Upper lobe of right lung (tissue), 1 donor: ENCODE measurements around the gene CRELD2. TPM values are rescaled to one million over a fixed set of nuclear protein-coding genes. Genes with fewer than 3 reads are reported as not detected.
A peak's percentile ranks its signal among the peaks of the same experiment; 100 is the strongest.

ENCODE experiments used
- ATAC-seq: fragments of 200-7000 bp; cut with Tn5 transposase; one replicate; pipeline ENCODE4 v1.9.1; 2020; ENCODE audit warnings: mild to moderate bottlenecking, moderate library complexity
- DNase-seq: peaks from one replicate; pipeline ENCODE4 v3.0.0-alpha.2; 2020
- H3K27ac ChIP-seq: fragments of 200-600 bp; one replicate; pipeline ENCODE4 v1.8.0; 2022
- H3K27me3 ChIP-seq: fragments of 200-600 bp; one replicate; pipeline ENCODE4 v1.8.0; 2022; ENCODE audit warnings: mild to moderate bottlenecking
- H3K36me3 ChIP-seq: fragments of 200-600 bp; one replicate; pipeline ENCODE4 v1.8.0; 2022
- H3K4me1 ChIP-seq: fragments of 200-600 bp; one replicate; pipeline ENCODE4 v1.8.0; 2022
- H3K4me3 ChIP-seq: fragments of 200-600 bp; one replicate; pipeline ENCODE4 v1.8.0; 2022; ENCODE audit warnings: mild to moderate bottlenecking
- H3K9me3 ChIP-seq: fragments of 200-600 bp; one replicate; pipeline ENCODE4 v1.8.0; 2022
- intact Hi-C: fragments of 100-400 bp; cut with DNase I; formaldehyde crosslinking; loops from one replicate; pipeline ENCODE4 v1.11.0; 2022
- total RNA-seq: library from RNA; stranded (reverse); fragmentation: NEBNext Ultra II Directional; extraction: Animal tissue kit (Norgen Biotek cat#: 25700); gene quantifications from one replicate; pipeline ENCODE4 v1.2.1, GENCODE V29; 2021
- TF ChIP-seq, protein P1 (sequence below): fragments of 200-600 bp; IDR thresholded peaks from one replicate; pipeline ENCODE4 v1.8.0; 2022; ENCODE audit warnings: antibody characterized with exemption
- donor health status: DM: no; HTN: yes; CAD: no; lungs with severe emphysema.

Gene CRELD2
- total RNA-seq, 1 donor from 2014 or later = 44.2 TPM

DNA sequence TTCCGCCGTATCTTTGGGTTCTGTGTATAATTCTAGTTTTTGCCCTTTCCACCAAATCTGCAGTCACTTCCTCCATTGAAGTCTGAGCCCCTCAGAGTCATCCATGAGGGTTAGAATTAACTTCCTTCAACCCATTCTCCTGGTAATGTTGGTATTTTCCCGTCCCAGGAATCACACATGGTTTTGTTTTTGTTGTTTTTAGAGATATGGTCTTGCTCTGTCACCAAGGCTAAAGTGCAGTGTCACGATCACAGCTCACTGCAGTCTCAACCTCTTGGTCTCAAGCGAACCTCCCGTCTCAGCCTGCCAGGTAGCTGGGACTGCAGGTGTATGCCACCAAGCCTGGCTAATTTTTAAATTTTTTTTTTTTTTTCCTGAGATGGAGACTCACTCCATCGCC is 46.1 kb upstream of the CRELD2 start:
- no peaks in the 10 kb centered on the region for H3K36me3 ChIP-seq

DNA sequence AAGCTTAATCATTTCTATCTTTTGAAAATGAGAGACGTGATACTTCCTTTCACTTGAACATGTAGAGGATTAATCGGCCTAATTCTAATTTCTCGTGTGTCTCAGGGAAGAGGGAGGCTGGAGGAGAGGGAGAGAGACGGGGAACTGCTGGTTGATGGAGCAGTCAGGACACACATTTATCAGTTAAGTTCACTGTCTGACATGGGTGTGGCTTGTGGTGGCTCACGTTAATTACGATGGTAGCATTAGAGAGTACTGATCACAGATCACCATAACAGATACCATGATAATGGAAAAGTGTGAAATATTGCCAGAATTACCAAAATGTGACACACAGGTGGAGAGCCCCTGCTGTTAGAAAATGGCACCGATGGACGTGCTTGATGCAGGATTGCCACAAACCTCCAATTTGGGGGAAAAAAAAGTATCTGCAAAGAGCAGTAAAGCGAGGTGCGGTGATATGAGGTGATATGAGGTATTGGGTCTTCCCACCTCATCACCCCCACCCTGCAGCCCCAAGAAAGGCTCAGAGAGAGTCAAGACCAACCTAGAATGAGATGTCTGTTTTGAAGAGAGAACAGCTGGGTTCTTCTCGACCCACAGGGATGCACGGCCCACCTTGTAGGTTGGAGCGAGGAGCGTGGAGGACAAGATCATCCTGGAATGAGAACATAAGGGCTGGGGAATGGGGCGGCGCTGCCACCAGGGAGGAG is 45.0 kb upstream of the CRELD2 start:
- TF ChIP-seq, protein P1, sequence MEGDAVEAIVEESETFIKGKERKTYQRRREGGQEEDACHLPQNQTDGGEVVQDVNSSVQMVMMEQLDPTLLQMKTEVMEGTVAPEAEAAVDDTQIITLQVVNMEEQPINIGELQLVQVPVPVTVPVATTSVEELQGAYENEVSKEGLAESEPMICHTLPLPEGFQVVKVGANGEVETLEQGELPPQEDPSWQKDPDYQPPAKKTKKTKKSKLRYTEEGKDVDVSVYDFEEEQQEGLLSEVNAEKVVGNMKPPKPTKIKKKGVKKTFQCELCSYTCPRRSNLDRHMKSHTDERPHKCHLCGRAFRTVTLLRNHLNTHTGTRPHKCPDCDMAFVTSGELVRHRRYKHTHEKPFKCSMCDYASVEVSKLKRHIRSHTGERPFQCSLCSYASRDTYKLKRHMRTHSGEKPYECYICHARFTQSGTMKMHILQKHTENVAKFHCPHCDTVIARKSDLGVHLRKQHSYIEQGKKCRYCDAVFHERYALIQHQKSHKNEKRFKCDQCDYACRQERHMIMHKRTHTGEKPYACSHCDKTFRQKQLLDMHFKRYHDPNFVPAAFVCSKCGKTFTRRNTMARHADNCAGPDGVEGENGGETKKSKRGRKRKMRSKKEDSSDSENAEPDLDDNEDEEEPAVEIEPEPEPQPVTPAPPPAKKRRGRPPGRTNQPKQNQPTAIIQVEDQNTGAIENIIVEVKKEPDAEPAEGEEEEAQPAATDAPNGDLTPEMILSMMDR = no peak
- H3K36me3 ChIP-seq = no peaks in the 10 kb centered on the region
- DNase-seq (peak; percentile 46), ATAC-seq (no peak)
- H3K9me3 ChIP-seq = no peaks in the 10 kb centered on the region
- H3K27me3 ChIP-seq = no peaks in the 10 kb centered on the region
- H3K4me3 ChIP-seq = no peak overlapping the region
- H3K4me1 ChIP-seq = no peaks in the 10 kb centered on the region
- no peak overlapping the region for H3K27ac ChIP-seq
- intact Hi-C loops = no loop called here

More for the DNA sequence above, 46.1 kb upstream of the CRELD2 start:
- intact Hi-C loops = no loop called here
- TF ChIP-seq, protein P1 = no peak
- no peak for ATAC-seq
- H3K4me1 ChIP-seq = no peaks in the 10 kb centered on the region
- no peaks in the 10 kb centered on the region for H3K27me3 ChIP-seq
- DNase-seq = no peak
- H3K9me3 ChIP-seq = no peaks in the 10 kb centered on the region
- H3K4me3 ChIP-seq = no peak overlapping the region
- H3K27ac ChIP-seq = no peak overlapping the region

DNA sequence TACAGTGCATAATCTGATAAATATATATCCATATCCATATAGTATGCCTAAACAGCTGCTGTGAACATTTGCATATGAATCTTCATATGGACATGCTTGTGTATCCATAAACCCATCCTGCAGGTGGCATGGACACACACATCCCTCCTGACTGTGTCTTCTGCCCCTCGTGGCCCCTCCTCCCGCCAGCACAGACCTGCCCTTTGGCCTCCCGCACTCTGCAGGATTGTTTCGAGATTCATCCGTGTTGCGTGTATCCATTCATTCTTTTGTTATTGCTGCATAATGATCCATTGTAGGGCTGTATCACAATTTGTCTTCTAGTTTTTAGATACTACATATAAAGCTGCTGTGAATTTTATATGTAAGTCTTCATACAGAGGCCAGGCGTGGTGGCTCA is 40.8 kb upstream of the CRELD2 start:
- Histone ChIP-seq H3K9me3 (no peaks in the 10 kb centered on the region), H3K4me1 (no peaks in the 10 kb centered on the region), H3K36me3 (no peaks in the 10 kb centered on the region), H3K27ac (no peak overlapping the region), H3K4me3 (no peak overlapping the region), H3K27me3 (no peaks in the 10 kb centered on the region)
- no peak for DNase-seq
- ATAC-seq = no peak
- intact Hi-C loops = no loop called here
- TF ChIP-seq, protein P1 = no peak

DNA sequence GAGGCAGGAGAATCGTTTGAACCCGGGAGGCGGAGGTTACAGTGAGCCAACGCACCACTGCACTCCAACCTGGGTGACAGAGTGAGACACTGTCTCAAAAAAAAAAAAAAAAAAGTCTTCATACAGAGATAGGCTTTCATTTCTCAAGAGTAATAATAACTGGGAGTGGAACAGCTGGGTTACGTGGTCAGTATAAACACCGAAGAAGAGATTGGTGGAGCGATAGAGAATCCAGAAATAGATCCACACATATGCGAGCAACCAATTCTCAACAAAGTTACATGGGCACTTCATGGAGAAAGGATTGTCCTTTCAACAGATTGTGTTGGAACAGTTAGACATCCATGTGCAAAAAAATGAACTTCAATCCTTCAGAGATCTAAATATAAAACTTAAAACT is 40.2 kb upstream of the CRELD2 start:
- no peaks in the 10 kb centered on the region for H3K36me3 ChIP-seq
- ATAC-seq = no peak
- H3K4me1 ChIP-seq = no peaks in the 10 kb centered on the region
- no peak overlapping the region for H3K4me3 ChIP-seq
- H3K9me3 ChIP-seq = no peaks in the 10 kb centered on the region
- intact Hi-C loops = no loop called here
- TF ChIP-seq, protein P1 = no peak
- no peak for DNase-seq
- H3K27ac ChIP-seq = no peak overlapping the region
- H3K27me3 ChIP-seq = no peaks in the 10 kb centered on the region

DNA sequence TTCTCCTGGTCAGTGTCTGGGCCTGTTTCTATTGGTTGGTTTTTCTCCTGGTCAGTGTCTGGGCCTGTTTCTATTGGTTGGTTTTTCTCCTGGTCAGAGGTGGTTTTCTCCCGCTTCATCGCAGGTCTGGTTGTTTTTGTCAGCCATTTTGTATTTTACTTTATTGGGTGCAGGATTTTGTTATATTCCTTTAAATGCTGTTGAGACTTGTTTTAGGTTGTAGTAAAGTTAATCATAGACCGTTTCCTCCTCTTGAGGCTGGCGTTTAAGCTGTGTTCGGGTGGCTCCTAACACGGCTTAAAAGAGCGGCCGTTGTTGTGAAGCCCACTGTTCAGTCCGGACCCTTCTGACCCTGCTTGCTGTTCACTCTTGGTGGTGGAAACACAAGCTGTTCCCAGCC is 38.6 kb upstream of the CRELD2 start:
- DNase-seq = no peak
- Histone ChIP-seq H3K9me3 (no peaks in the 10 kb centered on the region), H3K4me3 (no peak overlapping the region), H3K4me1 (no peaks in the 10 kb centered on the region), H3K27ac (no peak overlapping the region), H3K36me3 (peaks cover 13% of the 10 kb centered on the region), H3K27me3 (no peaks in the 10 kb centered on the region)
- TF ChIP-seq, protein P1 = no peak
- no peak for ATAC-seq
- intact Hi-C loops = no loop called here

DNA sequence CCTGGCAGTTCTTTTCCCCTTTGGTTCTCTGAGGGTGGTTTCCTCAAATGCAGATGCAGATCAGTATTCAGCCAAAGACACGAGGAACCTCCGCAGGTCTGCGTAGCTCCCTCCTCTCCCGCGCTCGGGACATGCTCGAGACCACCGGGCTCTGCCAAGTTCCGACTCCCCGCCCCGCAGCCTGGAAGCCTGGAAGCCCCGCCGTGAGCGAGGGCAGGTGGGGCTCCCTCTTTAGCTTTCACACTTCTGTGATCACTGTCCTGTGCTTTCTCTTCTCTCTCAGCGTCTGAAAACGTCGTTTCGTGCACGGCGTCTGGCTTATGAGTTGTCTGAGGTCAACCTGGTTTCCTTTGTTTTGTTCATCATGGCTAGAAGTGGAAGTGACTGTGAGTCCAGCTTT is 38.2 kb upstream of the CRELD2 start:
- Histone ChIP-seq H3K36me3 (peaks cover 17% of the 10 kb centered on the region), H3K27me3 (no peaks in the 10 kb centered on the region), H3K4me1 (no peaks in the 10 kb centered on the region), H3K9me3 (no peaks in the 10 kb centered on the region), H3K4me3 (no peak overlapping the region), H3K27ac (no peak overlapping the region)
- ATAC-seq = no peak
- DNase-seq = peak; percentile 41
- intact Hi-C loops = no loop called here
- TF ChIP-seq, protein P1 = no peak
